ENCODE results near the gene AKR1A1. TPM values are rescaled to one million over a fixed set of nuclear protein-coding genes. Genes with fewer than 3 reads are reported as not detected.

The AKR1A1 gene
- total RNA-seq, 1 experiment from 2014 or later, result 111 TPM

GRCh38 chr1:45557422-45557944 lies 6.9 kb downstream of the AKR1A1 start:
- no TSS peak for BruUV-seq (replicated peaks)
- TF ChIP-seq CTCF (IDR thresholded peaks at IDR 0.05; ENCODE audit: unreplicated experiment), result no peak
- DNase-seq, result no peak
- Mint-ChIP-seq H3K4me1 (ENCODE audit: low read depth, unreplicated experiment) (peaks cover 4% of the 10 kb centered on the region), H3K4me3 (ENCODE audit: low read depth, unreplicated experiment) (no peak overlapping the region), H3K27ac (ENCODE audit: unreplicated experiment) (no peak overlapping the region), H3K27me3 (ENCODE audit: unreplicated experiment) (no peaks in the 10 kb centered on the region), H3K36me3 (ENCODE audit: insufficient read depth, unreplicated experiment) (peaks cover 40% of the 10 kb centered on the region), H3K9me3 (ENCODE audit: low read depth, unreplicated experiment) (no peaks in the 10 kb centered on the region)
- intact Hi-C loops (cut with micrococcal nuclease; ENCODE audit: unreplicated experiment), result no loop called here
- CTCF ChIA-PET, result no interaction called here

GRCh38 chr1:45563843-45564242 lies 13.2 kb downstream of the AKR1A1 start:
- intact Hi-C loops (cut with micrococcal nuclease; ENCODE audit: unreplicated experiment), result no loop called here
- BruUV-seq (replicated peaks), result no TSS peak
- DNase-seq, result no peak
- H3K36me3 Mint-ChIP-seq (ENCODE audit: insufficient read depth, unreplicated experiment), result peaks cover 42% of the 10 kb centered on the region
- CTCF ChIA-PET, result interaction anchor here (0.6 kb wide), 1 partner anchor 250 kb away, joined by 6 read pairs; no protein-coding TSS in a partner anchor
- H3K27me3 Mint-ChIP-seq (ENCODE audit: unreplicated experiment), result no peaks in the 10 kb centered on the region
- TF ChIP-seq CTCF (IDR thresholded peaks at IDR 0.05; ENCODE audit: unreplicated experiment), result no peak
- no peak overlapping the region for H3K27ac Mint-ChIP-seq (ENCODE audit: unreplicated experiment)
- H3K4me1 Mint-ChIP-seq (ENCODE audit: low read depth, unreplicated experiment), result no peaks in the 10 kb centered on the region
- no peak overlapping the region for H3K4me3 Mint-ChIP-seq (ENCODE audit: low read depth, unreplicated experiment)
- no peaks in the 10 kb centered on the region for H3K9me3 Mint-ChIP-seq (ENCODE audit: low read depth, unreplicated experiment)

- H3K36me3 Mint-ChIP-seq (ENCODE audit: insufficient read depth, unreplicated experiment), result peaks cover 43% of the 10 kb centered on the region
- no peaks in the 10 kb centered on the region for H3K4me1 Mint-ChIP-seq (ENCODE audit: low read depth, unreplicated experiment)
- no peak overlapping the region for H3K4me3 Mint-ChIP-seq (ENCODE audit: low read depth, unreplicated experiment)
- DNase-seq, result no peak
- H3K27ac Mint-ChIP-seq (ENCODE audit: unreplicated experiment), result no peak overlapping the region
- intact Hi-C loops (cut with micrococcal nuclease; ENCODE audit: unreplicated experiment), result no loop called here
- TF ChIP-seq CTCF (IDR thresholded peaks at IDR 0.05; ENCODE audit: unreplicated experiment), result no peak
- CTCF ChIA-PET, result interaction anchor here (1.2 kb wide), 1 partner anchor 21 kb away, joined by 4 read pairs; no protein-coding TSS in a partner anchor
- H3K27me3 Mint-ChIP-seq (ENCODE audit: unreplicated experiment), result no peaks in the 10 kb centered on the region
- H3K9me3 Mint-ChIP-seq (ENCODE audit: low read depth, unreplicated experiment), result no peaks in the 10 kb centered on the region
- no TSS peak for BruUV-seq (replicated peaks)
Observed at GRCh38 chr1:45566722-45567121, 16.1 kb downstream of the AKR1A1 start.

GRCh38 chr1:45567911-45568310 lies 17.3 kb downstream of the AKR1A1 start:
- H3K27ac Mint-ChIP-seq (ENCODE audit: unreplicated experiment), result no peak overlapping the region
- no peaks in the 10 kb centered on the region for H3K9me3 Mint-ChIP-seq (ENCODE audit: low read depth, unreplicated experiment)
- intact Hi-C loops (cut with micrococcal nuclease; ENCODE audit: unreplicated experiment), result no loop called here
- H3K36me3 Mint-ChIP-seq (ENCODE audit: insufficient read depth, unreplicated experiment), result peaks cover 34% of the 10 kb centered on the region
- no peaks in the 10 kb centered on the region for H3K27me3 Mint-ChIP-seq (ENCODE audit: unreplicated experiment)
- no peak overlapping the region for H3K4me3 Mint-ChIP-seq (ENCODE audit: low read depth, unreplicated experiment)
- no peak for DNase-seq
- CTCF ChIA-PET, result interaction anchor here (1.1 to 2.8 kb wide), 2 partner anchors 49 to 67 kb away, joined by 3 to 7 read pairs; partner anchors contain the start of genes CCDC163 and MMACHC
- H3K4me1 Mint-ChIP-seq (ENCODE audit: low read depth, unreplicated experiment), result no peaks in the 10 kb centered on the region
- no TSS peak for BruUV-seq (replicated peaks)
- TF ChIP-seq CTCF (IDR thresholded peaks at IDR 0.05; ENCODE audit: unreplicated experiment), result no peak

Measured in Calu3 (cell line).